T-helper 9 cell (primary cell): ENCODE measurements around the gene TMEM184A.

Experiments used
- DNase-seq: peaks from one replicate; pipeline ENCODE4 v3.0.0-alpha.2; 2020

The TMEM184A gene

GRCh38 chr7:1538544-1539180 is 17.3 kb downstream of the TMEM184A start:
- DNase-seq, result no peak

GRCh38 chr7:1537535-1538412 is 18.2 kb downstream of the TMEM184A start:
- DNase-seq, result no peak

- no peak for DNase-seq
Measured at GRCh38 chr7:1536743-1537534, 19.1 kb downstream of the TMEM184A start.

GRCh38 chr7:1536455-1536742 is 19.6 kb downstream of the TMEM184A start:
- DNase-seq, result no peak

- DNase-seq, result no peak
Measured at GRCh38 chr7:1535701-1536454, 20.1 kb downstream of the TMEM184A start.

GRCh38 chr7:1535100-1535458 is 20.9 kb downstream of the TMEM184A start:
- no peak for DNase-seq

- DNase-seq, result no peak
Measured at GRCh38 chr7:1534330-1535099, 21.5 kb downstream of the TMEM184A start.

- DNase-seq, result no peak
Measured at GRCh38 chr7:1533547-1534329, 22.3 kb downstream of the TMEM184A start.

- no peak for DNase-seq
Measured at GRCh38 chr7:1533255-1533546, 22.8 kb downstream of the TMEM184A start.

- peak; percentile 50 for DNase-seq
Measured at GRCh38 chr7:1532456-1533254, 23.4 kb downstream of the TMEM184A start.

GRCh38 chr7:1531979-1532455 is 24.0 kb downstream of the TMEM184A start:
- no peak for DNase-seq

GRCh38 chr7:1531263-1531978 is 24.6 kb downstream of the TMEM184A start:
- peak; percentile 45 for DNase-seq

- no peak for DNase-seq
Measured at GRCh38 chr7:1530946-1531262, 25.1 kb downstream of the TMEM184A start.

- no peak for DNase-seq
Measured at GRCh38 chr7:1529383-1530116, 26.5 kb downstream of the TMEM184A start.

- no peak for DNase-seq
Measured at GRCh38 chr7:1526271-1526754, 29.7 kb downstream of the TMEM184A start.

GRCh38 chr7:1525409-1525808 is 30.6 kb downstream of the TMEM184A start:
- no peak for DNase-seq

- DNase-seq, result no peak
Measured at GRCh38 chr7:1523844-1524243, 32.2 kb downstream of the TMEM184A start.

GRCh38 chr7:1523208-1523607 is 32.8 kb downstream of the TMEM184A start:
- no peak for DNase-seq

- DNase-seq, result no peak
Measured at GRCh38 chr7:1521456-1521855, 34.5 kb downstream of the TMEM184A start.
